Right kidney (tissue), 1 donor: ENCODE results near the gene ARMH3.

Source experiments
- DNase-seq: peaks from one replicate; pipeline ENCODE4 v3.0.0-alpha.2; 2016

ARMH3 gene

DNA sequence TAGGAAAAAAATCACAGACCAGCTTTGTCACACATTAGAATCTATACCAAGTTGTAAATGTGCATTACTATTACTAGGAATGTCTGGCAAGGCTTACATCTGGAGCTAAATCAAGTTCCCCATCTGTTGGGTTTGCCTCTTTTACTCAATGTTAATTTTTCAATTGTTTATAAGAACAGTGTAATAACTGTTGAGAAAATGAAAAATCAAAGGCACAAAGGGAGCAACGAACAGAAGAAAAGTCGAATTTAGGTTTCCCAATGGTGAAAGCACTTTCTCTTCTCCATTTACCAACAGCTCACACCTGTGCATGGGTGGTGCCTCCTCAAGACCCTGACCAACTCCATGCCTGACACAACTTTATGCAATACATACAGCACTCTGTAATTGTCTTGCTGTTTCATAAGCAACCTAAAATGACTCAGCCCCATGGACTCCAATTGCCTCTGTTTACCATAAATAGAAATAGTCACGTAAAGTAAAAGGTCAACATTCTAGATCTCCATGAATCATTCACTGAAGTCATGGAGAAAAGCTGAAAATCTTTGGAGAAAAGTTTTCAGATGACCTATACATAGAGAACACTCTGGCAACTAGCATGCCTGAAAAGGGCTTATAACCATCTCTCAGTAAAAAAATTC, 116.8 kb downstream of the ARMH3 start:
- DNase-seq: no peak

DNA sequence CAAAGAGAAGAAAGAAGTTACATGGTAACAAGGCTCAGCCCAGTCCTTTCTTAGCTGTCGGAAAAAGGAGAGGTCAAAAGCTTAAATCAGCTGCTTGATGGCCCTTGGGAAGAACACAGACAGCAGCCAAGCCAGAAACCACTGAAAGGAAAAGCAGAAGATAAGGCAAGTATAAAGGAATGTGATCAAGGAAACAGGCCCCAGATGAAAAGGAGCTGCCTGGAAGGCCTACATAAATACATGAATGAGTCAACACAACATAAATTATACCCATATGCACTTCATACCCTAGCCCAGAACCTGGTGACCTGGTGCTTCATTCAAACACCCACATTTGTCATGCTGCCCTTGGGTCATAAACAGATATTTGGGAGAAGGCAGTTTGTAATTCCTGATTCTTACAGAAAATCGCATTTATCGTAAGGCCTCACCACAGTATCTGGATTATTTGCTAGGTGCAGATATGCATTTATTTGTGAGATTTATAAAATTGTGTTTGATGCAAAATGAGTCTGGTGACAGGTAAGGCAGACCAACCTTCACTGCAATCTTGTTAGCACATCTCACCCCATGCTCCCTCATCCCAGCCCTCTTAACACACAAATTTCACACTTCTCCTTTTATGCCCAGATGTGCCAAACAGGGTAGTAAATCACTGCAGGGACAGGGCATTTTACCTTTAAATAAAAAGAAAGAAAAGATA, 117.5 kb downstream of the ARMH3 start:
- DNase-seq: no peak

- DNase-seq: no peak
Measured at GRCh38 chr10:101935431-101935830, 120.5 kb downstream of the ARMH3 start.

DNA sequence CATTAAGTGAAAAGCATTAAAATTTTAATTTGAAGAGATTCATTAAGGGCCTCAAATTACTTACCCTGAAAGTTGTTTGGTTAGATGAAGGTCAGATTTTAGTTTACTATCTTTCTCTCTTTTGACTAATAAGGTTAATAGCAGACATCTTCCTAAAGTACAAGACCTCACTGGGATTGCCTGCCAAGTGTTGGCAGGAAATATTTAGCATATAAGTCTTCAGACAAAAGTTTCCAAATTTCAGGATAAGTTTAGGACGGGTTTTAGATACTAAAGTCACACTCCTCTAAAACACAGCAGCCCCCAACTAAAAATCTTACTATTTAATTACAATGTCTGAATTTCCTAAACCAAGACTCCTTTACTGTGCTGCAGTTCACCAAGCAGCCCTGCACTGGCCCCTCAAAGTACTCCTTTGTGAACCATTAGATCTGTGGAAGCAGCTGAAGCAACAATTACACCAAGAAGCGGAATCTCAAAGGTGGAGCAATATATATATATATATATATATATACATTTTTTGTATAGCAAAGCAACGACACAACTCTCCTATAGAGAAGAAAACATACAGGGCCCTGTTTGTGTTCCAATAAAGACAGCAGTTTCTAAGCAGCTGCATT, 121.2 kb downstream of the ARMH3 start:
- no peak for DNase-seq

DNA sequence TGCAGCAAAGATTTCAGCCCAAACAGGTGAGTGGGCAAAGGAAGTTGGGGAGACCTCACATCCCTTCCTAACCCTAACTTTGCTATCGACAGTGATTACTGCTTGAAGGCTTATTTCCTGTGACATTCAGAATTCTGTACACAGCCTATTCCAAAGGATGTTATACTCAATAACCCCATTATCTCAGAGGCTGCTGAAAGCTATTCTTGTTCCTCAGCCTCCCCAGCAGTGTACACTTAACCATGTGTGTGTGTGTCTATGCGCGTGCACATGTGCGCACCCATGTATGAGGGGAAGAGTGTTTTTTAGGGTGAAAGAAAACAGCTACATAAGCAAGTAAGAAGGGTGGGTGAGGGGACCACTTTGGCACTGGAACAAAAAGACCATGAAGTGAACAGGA, 122.0 kb downstream of the ARMH3 start:
- no peak for DNase-seq

DNA sequence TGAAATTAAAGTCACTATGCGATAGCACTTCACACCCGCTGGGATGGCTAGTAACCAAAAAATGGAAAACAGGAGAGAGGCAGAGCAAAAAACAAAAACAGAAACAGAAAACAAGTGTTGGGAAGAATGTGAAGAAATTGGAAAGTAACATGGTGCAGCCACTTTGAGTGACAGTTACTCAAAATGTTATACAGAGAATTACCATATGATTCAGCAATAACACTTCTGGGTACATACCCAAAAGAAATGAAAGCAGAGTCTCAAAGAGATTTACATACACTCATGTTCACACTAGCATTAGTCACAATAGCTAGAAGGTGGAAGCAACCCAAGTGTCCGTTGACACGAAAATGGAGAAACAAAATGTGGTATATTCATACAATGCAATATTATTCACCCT, 123.8 kb downstream of the ARMH3 start:
- DNase-seq: no peak

DNA sequence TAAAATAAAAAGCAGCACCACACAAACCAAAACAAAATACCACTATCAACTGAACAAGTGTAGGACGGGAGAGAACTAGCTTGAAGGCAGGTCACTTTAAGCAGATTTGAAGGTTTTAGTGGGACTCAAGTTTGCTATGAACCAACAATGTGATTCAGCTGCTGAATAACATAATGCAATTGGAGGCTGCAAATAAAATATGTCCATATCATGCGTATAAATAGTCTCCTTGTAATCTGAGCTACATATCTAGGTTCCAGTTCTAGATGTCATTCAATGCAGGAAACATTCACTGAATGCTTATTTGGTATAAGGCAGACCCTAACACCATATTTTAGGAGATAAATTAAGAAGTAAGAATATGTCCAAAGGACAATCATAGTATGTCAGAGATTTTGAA, 130.9 kb downstream of the ARMH3 start:
- no peak for DNase-seq

DNA sequence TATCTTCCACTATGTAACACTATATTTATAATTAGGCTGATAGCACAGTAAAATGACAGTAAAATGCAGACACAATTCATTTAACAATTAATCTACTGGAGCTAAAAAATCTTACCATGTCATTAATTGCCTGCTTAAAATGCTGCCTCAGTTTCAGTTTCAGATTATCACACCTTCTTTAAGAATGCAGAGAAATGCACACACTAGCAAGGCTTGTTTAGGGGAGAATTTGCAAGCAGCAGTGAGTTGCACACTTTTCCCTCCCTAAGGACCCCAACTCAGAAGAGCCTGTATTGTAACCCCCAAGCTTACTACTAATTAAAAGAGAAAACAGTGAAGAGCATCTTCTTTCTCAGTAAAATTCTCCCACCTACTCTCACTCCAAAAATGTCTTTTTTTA, 132.7 kb downstream of the ARMH3 start:
- DNase-seq: no peak

GRCh38 chr10:101922846-101923245, 133.1 kb downstream of the ARMH3 start:
- DNase-seq: no peak

DNA sequence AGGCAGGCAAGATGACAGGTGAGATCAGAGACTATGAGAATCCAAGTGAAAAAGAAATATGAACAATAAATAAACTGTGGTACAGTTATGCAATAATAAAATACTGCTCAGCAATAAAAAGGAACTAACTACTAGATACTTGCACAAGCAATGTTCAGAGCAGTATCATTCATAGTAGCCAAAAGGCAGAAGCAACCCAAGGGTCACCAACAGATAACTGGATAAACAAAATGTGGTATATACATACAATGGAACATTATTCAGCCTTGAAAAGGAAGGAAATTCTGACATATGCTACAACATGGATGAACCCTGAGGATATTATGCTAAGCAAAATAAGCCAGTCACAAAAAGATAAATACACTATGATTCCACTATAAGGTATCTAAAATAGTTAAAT, 135.4 kb downstream of the ARMH3 start:
- no peak for DNase-seq

GRCh38 chr10:101919026-101919770, 136.8 kb downstream of the ARMH3 start:
- no peak for DNase-seq

DNA sequence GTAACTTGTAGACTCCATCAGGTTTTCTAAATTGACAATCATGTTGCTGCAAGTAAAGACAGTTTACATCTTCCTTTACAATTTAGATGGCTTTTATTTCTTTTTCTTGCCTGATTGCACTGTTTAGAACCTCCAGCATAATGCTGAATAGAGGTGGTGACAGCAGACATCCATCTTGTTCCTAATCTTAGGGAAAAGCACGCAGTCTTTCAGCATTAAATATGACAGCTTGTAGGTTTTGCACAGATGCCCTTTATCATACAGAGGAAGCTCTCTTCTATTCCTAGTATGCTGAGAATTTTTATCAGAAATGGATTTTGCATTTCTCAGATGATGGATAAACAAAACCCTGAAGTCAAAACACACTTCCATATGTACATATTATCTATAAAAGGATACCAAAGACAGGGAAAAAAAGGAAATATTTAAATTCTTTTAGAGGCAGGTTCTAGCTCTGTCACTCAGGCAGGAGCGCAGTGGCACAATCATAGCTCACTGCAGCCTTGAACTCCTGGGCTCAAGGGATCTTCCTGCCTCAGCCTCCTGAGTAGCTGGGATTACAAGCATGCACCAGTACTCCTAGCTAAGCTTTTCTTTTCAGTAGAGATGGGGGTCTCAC, 143.3 kb downstream of the ARMH3 start:
- DNase-seq: no peak

DNA sequence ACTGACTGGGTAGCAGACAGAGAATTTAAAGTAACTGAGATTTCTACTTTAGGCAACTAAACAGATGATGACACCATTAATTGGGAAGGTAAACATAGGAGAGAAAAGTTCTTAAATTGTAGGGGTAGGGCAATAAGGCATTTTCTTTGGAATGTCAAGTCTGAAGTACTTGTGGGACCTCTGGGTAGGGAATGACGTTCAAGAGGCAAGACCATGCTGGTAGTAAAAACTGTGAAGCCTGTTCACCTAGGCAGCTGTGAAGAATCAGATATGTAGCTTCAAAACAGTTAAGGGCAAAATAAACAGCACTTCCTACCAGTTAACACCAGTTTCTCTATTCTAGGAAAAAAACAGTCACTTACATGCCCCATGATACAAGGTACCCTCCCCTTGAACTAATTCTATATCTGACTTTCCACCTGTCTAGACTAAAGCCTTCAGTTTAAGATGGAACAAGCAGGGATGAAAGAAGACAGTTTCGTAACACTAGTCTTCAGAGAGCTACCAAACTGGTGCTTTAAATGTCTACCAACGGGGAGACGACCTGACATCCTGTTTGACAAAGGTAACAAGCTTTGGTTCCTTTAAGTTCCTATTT, 149.3 kb downstream of the ARMH3 start:
- DNase-seq: no peak

- no peak for DNase-seq
Measured at GRCh38 chr10:101905251-101905650, 150.7 kb downstream of the ARMH3 start.

GRCh38 chr10:101903827-101904550, 152.0 kb downstream of the ARMH3 start:
- no peak for DNase-seq

DNA sequence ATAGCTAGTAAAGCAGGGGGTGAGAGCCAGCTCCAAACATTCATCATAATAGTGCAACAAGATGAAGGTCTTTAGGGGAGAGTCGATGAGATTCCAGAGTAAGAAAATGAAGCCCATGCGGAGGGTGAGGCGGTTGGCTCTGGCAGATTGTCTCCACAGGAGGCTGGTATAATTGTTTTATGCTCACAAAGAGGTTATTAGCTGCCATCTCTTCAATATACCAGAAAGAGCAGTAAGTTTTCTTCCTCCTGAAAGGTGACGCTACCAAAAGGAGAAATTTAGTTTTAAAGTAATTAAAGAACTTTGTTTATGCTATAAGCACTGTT, 153.2 kb downstream of the ARMH3 start:
- no peak for DNase-seq

GRCh38 chr10:101902032-101902819, 153.7 kb downstream of the ARMH3 start:
- DNase-seq: no peak

GRCh38 chr10:101901340-101901739, 154.6 kb downstream of the ARMH3 start:
- no peak for DNase-seq

GRCh38 chr10:101897633-101898032, 158.3 kb downstream of the ARMH3 start:
- DNase-seq: no peak

GRCh38 chr10:101896225-101896877, 159.6 kb downstream of the ARMH3 start:
- no peak for DNase-seq
